AG04450 (cell line): ENCODE results near the gene CAND2. TPM values are rescaled to one million over a fixed set of nuclear protein-coding genes. Genes with fewer than 3 reads are reported as not detected.
"Not testable (repeated sequence)": the region's sequence is repeated elsewhere in the genome, so short reads cannot be mapped to it uniquely, and the experiment has no call there.

Experiments
- CTCF ChIA-PET: fragments of 300-600, 350-600 bp; formaldehyde crosslinking; extraction: SDS; loops from one replicate; lab custom pipeline; 2022; ENCODE audit warnings: antibody characterized with exemption, inconsistent platforms; lab: Charles Lee
- POLR2A ChIA-PET: fragments of 350-600 bp; formaldehyde crosslinking; extraction: SDS; loops from one replicate; lab custom pipeline; 2021; ENCODE audit warnings: antibody characterized with exemption, inconsistent platforms; lab: Yijun Ruan, JAX
- DNase-seq: peaks from one replicate; pipeline ENCODE4 v3.0.0-alpha.2; 2011; ENCODE audit warnings: low read depth, low spot score
- H3K27ac ChIP-seq: one replicate; pipeline ENCODE4 v1.5.1; 2012; ENCODE audit warnings: low read depth, low read length, control low read depth
- H3K27me3 ChIP-seq: one replicate; pipeline ENCODE4 v1.6.0; 2012; ENCODE audit warnings: low read length; ENCODE audit not compliant: control insufficient read depth, insufficient read depth
- H3K4me3 ChIP-seq: 2 replicates; pipeline ENCODE4 v1.5.1; 2011; ENCODE audit warnings: mild to moderate bottlenecking, low read depth, low read length, control low read depth
- H3K9me3 ChIP-seq: 2 replicates; pipeline ENCODE4 v1.5.1; 2012; ENCODE audit warnings: low read length; ENCODE audit not compliant: control insufficient read depth, insufficient read depth
- CTCF ChIP-seq: IDR thresholded peaks from 2 replicates; pipeline ENCODE4 v1.5.1; 2011; ENCODE audit warnings: low read depth, low read length, control low read depth, inconsistent platforms
- polyA plus RNA-seq: library from polyadenylated mRNA; depleted of rRNA; stranded (reverse); fragments of >200 nt; gene quantifications from 2 replicates; pipeline ENCODE4 v1.2.3, GENCODE V29; 2011

The CAND2 gene
- polyA plus RNA-seq, 1 experiment = 5.8 TPM

- TF ChIP-seq CTCF = no peak
- DNase-seq = peak; percentile 53
- Histone ChIP-seq H3K4me3 (no peak overlapping the region), H3K9me3 (no peaks in the 10 kb centered on the region), H3K27ac (no peak overlapping the region), H3K27me3 (peaks cover 7% of the 10 kb centered on the region)
- ChIA-PET CTCF (interaction anchor here (1.8 kb wide), 1 partner anchor 28 kb away, joined by 6 read pairs; no protein-coding TSS in a partner anchor), POLR2A (no interaction called here)
Measured at GRCh38 chr3:12782172-12782815, 14.2 kb upstream of the CAND2 start.

GRCh38 chr3:12785096-12785495 lies 11.4 kb upstream of the CAND2 start:
- CTCF ChIA-PET = no interaction called here
- no peak for DNase-seq
- POLR2A ChIA-PET = no interaction called here
- no peak overlapping the region for H3K4me3 ChIP-seq
- H3K27me3 ChIP-seq = peaks cover 7% of the 10 kb centered on the region
- TF ChIP-seq CTCF = no peak
- H3K27ac ChIP-seq = no peak overlapping the region
- no peaks in the 10 kb centered on the region for H3K9me3 ChIP-seq

GRCh38 chr3:12787346-12787745 lies 9.1 kb upstream of the CAND2 start:
- DNase-seq = not testable (repeated sequence)

DNA sequence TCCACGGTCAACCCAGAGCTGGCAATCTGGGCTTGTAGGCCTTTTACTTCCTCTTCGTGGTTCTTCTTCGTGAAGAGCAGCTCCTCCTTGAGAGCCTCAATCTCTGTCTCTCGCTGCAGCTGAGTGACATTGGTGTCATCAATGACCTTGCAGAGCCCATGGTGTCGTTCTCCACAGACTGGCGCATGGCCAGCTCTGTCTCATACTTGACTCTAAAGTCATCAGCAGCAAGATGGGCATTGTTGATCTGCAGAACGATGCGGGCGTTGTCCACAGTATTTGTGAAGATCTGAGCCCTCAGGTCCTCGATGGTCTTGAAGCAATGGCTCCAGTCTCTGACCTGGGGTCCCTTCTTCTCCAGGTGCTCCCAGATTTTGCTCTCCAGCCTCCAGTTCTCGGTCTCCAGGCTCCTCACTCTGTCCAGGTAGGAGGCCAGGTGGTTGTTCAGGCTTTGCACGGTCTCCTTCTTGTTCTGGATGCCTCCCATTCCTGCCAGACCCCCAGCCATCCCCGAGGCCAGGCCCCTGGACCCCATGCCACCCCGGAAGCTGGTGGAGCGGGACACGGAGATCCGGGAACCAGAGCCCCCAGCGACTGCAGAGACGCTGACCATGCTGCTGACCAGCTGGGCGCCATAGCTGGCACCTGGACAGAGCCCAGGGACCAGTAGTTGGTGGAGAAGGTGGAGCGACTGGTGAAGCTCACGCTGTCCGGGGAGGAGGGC lies 8.4 kb upstream of the CAND2 start:
- ChIA-PET POLR2A (interaction anchor here (1.2 kb wide), 1 partner anchor 8 kb away, joined by 3 read pairs; the partner anchor contains the start of gene CAND2), CTCF (interaction anchor here (0.8 to 2.4 kb wide), 8 partner anchors 9 to 153 kb away, joined by 3 to 18 read pairs (median 6); partner anchors contain the start of gene CAND2)
- not testable (repeated sequence) for H3K4me3 ChIP-seq, H3K9me3 ChIP-seq, H3K27me3 ChIP-seq, DNase-seq, H3K27ac ChIP-seq

More at GRCh38 chr3:12787346-12787745, 9.1 kb upstream of the CAND2 start:
- POLR2A ChIA-PET = interaction anchor here (1.2 kb wide), 1 partner anchor 9 kb away, joined by 3 read pairs; the partner anchor contains the start of gene CAND2
- H3K4me3 ChIP-seq, H3K27me3 ChIP-seq, H3K9me3 ChIP-seq, H3K27ac ChIP-seq: not testable (repeated sequence)
- CTCF ChIA-PET = interaction anchor here (0.8 to 2.4 kb wide), 11 partner anchors 9 to 152 kb away, joined by 3 to 18 read pairs (median 6); partner anchors contain the start of gene CAND2
- peak; percentile 53 for TF ChIP-seq CTCF

DNA sequence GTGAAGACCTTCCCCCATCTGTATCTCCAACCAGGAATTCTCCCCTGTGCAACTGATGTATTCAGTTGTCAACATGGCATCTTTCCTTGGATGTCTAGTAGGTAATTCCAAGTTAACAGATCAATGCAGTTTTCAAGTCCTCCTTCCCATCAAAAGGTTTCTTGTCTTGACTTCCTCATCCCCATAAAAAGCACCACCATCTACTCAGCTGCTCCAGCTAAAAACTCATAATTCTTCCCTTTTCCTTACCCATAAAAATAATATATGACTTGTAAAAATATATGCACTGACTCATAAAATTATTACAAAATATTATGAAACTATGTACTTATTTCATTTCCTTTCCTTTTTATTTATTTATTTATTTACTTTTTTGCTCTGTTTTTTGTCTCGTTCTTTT lies 5.0 kb upstream of the CAND2 start:
- no peak for TF ChIP-seq CTCF
- DNase-seq = no peak
- no peaks in the 10 kb centered on the region for H3K27me3 ChIP-seq
- POLR2A ChIA-PET = no interaction called here
- H3K4me3 ChIP-seq = no peak overlapping the region
- no peaks in the 10 kb centered on the region for H3K9me3 ChIP-seq
- CTCF ChIA-PET = no interaction called here
- H3K27ac ChIP-seq = no peak overlapping the region
